Gastroesophageal sphincter (tissue), 3 donors: ENCODE results near the gene FAM114A1.

Source experiments
- POLR2A ChIP-seq, 2 donors: fragments of 450-650 bp; IDR thresholded peaks; one replicate each; pipeline ENCODE4 v1.6.1; 2017; ENCODE audit warnings: antibody characterized with exemption in 2 of 2, mild to moderate bottlenecking in 2 of 2, moderate library complexity in 1 of 2
- TF ChIP-seq, protein P1 (sequence below), 4 experiments: fragments of 200-600 bp in 2 of 4; fragments of 450-650 bp in 2 of 4; sonication (generic) in 1 of 4; IDR thresholded peaks; one replicate each; pipeline ENCODE4 v1.5.1; 2017 to 2019; ENCODE audit warnings: antibody characterized with exemption in 4 of 4, mild to moderate bottlenecking in 2 of 4, moderate library complexity in 2 of 4

DNA sequence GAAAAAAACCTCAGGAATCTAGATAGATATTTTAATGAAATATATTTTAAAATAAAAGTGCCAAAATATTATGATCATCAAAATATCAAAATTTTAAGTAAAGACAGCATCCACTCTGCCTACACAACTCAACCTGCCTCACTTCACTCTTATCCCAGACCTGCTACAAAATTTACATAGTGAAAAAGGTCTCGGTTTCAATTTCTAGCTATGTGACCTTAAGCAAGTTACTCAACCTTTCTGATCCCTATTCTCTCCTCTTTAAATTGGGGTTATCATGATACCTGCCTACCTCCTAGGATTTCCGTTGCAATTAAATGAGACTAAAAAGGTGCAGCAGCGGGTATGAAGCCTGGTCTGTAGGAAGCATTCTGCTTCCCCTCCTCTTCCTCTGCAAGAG, 72.9 kb downstream of the FAM114A1 start:
- TF ChIP-seq, protein P1, sequence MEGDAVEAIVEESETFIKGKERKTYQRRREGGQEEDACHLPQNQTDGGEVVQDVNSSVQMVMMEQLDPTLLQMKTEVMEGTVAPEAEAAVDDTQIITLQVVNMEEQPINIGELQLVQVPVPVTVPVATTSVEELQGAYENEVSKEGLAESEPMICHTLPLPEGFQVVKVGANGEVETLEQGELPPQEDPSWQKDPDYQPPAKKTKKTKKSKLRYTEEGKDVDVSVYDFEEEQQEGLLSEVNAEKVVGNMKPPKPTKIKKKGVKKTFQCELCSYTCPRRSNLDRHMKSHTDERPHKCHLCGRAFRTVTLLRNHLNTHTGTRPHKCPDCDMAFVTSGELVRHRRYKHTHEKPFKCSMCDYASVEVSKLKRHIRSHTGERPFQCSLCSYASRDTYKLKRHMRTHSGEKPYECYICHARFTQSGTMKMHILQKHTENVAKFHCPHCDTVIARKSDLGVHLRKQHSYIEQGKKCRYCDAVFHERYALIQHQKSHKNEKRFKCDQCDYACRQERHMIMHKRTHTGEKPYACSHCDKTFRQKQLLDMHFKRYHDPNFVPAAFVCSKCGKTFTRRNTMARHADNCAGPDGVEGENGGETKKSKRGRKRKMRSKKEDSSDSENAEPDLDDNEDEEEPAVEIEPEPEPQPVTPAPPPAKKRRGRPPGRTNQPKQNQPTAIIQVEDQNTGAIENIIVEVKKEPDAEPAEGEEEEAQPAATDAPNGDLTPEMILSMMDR (IDR thresholded peaks at IDR 0.05) = no peak
- TF ChIP-seq POLR2A (IDR thresholded peaks at IDR 0.05) = no peak
